ENCODE measurements around the gene SUPT3H. TPM values are rescaled to one million over a fixed set of nuclear protein-coding genes. Genes with fewer than 3 reads are reported as not detected.

SUPT3H gene
- total and polyA plus RNA-seq, 2 of the 8 experiments (the other 6 are each of a cell fraction or from before 2014, with no cell fraction given) = 18.8 to 23.0 TPM

- no peak for FAIRE-seq
- H2BK20ac ChIP-seq (ENCODE audit: low read length) = no peak overlapping the region
- H3K14ac ChIP-seq (ENCODE audit: insufficient read length) = no peak overlapping the region
- peaks cover 0 to 4% (median 1%) of the 10 kb centered on the region in 4 experiments; a peak in 2 of 8 replicates for H3K36me3 ChIP-seq (ENCODE audit: control insufficient read depth in 2 of 4, insufficient read depth in 4 of 4, low read length in 3 of 4)
- no peak overlapping the region for H4K91ac ChIP-seq (replicated peaks; ENCODE audit: insufficient read length, low read length)
- no peak overlapping the region for H2AK5ac ChIP-seq (ENCODE audit: low read depth, low read length)
- H2AFZ ChIP-seq (ENCODE audit: low read length) = no peak overlapping the region
- no peak overlapping the region for H3K9ac ChIP-seq (replicated peaks in 1 of 4; ENCODE audit: extremely low read depth in 1 of 4, low read depth in 3 of 4, low read length in 3 of 4)
- no peak overlapping the region for H2BK15ac ChIP-seq (ENCODE audit: low read length)
- no peak overlapping the region for H3K4me3 ChIP-seq (ENCODE audit: extremely low read depth in 1 of 4, insufficient read depth in 2 of 4, low read depth in 3 of 4, low read length in 4 of 4)
- ChIA-PET CTCF (ENCODE audit: partially characterized antibody) (no interaction called here), POLR2A (ENCODE audit: partially characterized antibody) (no interaction called here)
- H2BK5ac ChIP-seq (ENCODE audit: low read depth, low read length) = no peak overlapping the region
- no peak overlapping the region for H4K5ac ChIP-seq (ENCODE audit: insufficient read length, low read depth, low read length)
- peaks cover 7 to 13% of the 10 kb centered on the region in 2 experiments; a peak in 3 of 4 replicates for H3K9me3 ChIP-seq (ENCODE audit: insufficient read depth in 2 of 2, low read depth in 1 of 2, low read length in 1 of 2)
- no peaks in the 10 kb centered on the region for H3K79me2 ChIP-seq (ENCODE audit: control insufficient read depth in 1 of 2, insufficient read depth in 2 of 2, low read length in 2 of 2)
- no peak overlapping the region for H3K4ac ChIP-seq (replicated peaks; ENCODE audit: insufficient read length, low read depth, low read length)
- no peak overlapping the region for H3K56ac ChIP-seq (replicated peaks; ENCODE audit: insufficient read length, low read depth, low read length)
- H4K8ac ChIP-seq (ENCODE audit: extremely low read depth, insufficient read depth, low read length) = no peak overlapping the region
- no peaks in the 10 kb centered on the region for H3K27me3 ChIP-seq (replicated peaks in 1 of 4; ENCODE audit: control insufficient read depth in 3 of 4, extremely low read depth in 1 of 4, insufficient read depth in 3 of 4, low read length in 3 of 4)
- H2BK12ac ChIP-seq (ENCODE audit: low read depth, low read length) = no peak overlapping the region
- no peaks in the 10 kb centered on the region for H4K20me1 ChIP-seq (replicated peaks in 1 of 2; ENCODE audit: control insufficient read depth in 1 of 2, insufficient read depth in 2 of 2, low read length in 2 of 2)
- no peaks in the 10 kb centered on the region for H3K79me1 ChIP-seq (ENCODE audit: low read depth, low read length)
- no peak overlapping the region for H3K4me2 ChIP-seq (ENCODE audit: insufficient read depth in 1 of 2, low read depth in 2 of 2, low read length in 2 of 2)
- no peak overlapping the region for H2BK120ac ChIP-seq (replicated peaks; ENCODE audit: low read depth, low read length)
- H3K23ac ChIP-seq (ENCODE audit: insufficient read length) = no peak overlapping the region
- H3K4me1 ChIP-seq (replicated peaks in 1 of 4; ENCODE audit: control insufficient read depth in 3 of 4, insufficient read depth in 4 of 4, low read length in 3 of 4) = no peaks in the 10 kb centered on the region
- no peak overlapping the region for H3K18ac ChIP-seq (ENCODE audit: extremely low read depth, low read length)
- no peak for DNase-seq (ENCODE audit: low read depth in 1 of 2, low spot score in 2 of 2)
- H3K23me2 ChIP-seq (ENCODE audit: low read depth, low read length) = no peaks in the 10 kb centered on the region
- H3K27ac ChIP-seq (ENCODE audit: low read depth, low read length) = no peak overlapping the region
Measured at GRCh38 chr6:44949596-44950201, 428.0 kb downstream of the SUPT3H start.
